ENCODE data around the gene DCC.

Gene DCC

DNA sequence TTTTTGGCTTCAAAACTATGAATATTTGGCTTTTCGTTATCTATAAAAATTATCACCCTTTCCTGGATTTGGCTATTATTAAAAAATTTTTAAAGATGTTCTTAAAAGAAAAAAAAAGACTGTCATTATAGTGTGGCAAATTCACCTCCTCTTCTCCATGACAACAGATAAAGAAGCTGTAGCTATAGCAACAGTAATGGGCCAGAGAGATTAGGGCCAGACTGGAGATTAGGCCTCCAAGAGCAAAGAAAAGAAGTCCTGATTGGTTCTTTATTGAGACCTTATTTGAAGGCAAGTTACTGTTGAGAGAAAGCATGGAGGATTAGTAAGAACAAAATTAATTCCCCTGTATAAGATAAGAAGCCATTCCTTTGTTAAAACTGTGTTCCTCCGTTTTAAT is 812.5 kb downstream of the DCC start:
- Histone ChIP-seq H3K4me3 (no peak overlapping the region), H3K9me3 (ENCODE audit: low read depth, low read length) (no peaks in the 10 kb centered on the region), H3K36me3 (ENCODE audit: insufficient read depth, low read length) (no peaks in the 10 kb centered on the region), H3K27ac (no peak overlapping the region), H3K9ac (ENCODE audit: insufficient read length) (no peak overlapping the region)
- TF ChIP-seq EZH2 (IDR thresholded peaks at IDR 0.05) (no peak), FOXP2 (optimal IDR thresholded peaks at IDR 0.05; ENCODE audit: control extremely low read depth, extremely low read length, insufficient read depth) (no peak), POLR2AphosphoS5 (IDR thresholded peaks at IDR 0.05; ENCODE audit: borderline replicate concordance, low read depth, low read length) (no peak)
- DNase-seq (ENCODE audit: low read depth, low spot score): no peak

DNA sequence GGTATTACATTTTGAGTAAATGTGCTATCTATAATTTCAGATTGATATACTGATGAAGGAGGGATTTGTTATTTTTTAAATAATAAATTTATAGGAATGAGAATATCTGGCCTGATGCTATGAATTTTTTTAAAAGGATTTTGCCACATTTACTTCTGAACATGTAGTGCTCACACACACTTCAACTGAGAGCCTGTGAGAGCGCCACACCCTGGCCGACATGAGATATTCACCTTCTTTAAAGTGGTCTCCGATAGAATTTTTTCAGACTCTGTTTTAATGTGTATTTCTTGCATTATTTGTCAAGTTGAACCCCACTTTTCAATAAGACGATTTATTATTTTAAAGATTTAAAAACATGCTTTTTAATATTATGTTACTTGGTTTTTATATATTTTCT is 813.3 kb downstream of the DCC start:
- Histone ChIP-seq H3K27ac (no peak overlapping the region), H3K9me3 (ENCODE audit: low read depth, low read length) (no peaks in the 10 kb centered on the region), H3K36me3 (ENCODE audit: insufficient read depth, low read length) (no peaks in the 10 kb centered on the region), H3K9ac (ENCODE audit: insufficient read length) (no peak overlapping the region), H3K4me3 (no peak overlapping the region)
- DNase-seq (ENCODE audit: low read depth, low spot score): no peak
- TF ChIP-seq POLR2AphosphoS5 (IDR thresholded peaks at IDR 0.05; ENCODE audit: borderline replicate concordance, low read depth, low read length) (no peak), EZH2 (IDR thresholded peaks at IDR 0.05) (no peak), FOXP2 (optimal IDR thresholded peaks at IDR 0.05; ENCODE audit: control extremely low read depth, extremely low read length, insufficient read depth) (no peak)

DNA sequence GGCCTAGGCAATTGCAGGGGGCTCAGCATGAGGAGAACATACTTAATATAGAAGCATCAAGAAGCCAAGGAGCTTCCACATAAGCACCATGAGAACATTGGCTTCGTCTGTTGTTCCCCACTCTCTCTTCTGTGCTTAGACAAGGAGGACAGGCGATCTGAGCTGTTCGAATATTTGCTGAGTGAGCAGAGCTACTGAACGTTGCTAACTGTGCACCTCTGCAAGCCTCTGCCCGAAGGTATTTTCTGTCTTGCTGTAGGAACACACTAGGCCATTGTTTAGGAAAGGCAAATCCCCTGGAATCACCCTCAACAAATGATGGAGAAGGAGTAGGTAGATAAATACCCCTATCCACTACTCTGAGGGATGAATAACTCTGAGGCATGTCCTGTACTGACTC is 813.8 kb downstream of the DCC start:
- H3K4me3 ChIP-seq: no peak overlapping the region
- no peak for TF ChIP-seq EZH2 (IDR thresholded peaks at IDR 0.05)
- TF ChIP-seq POLR2AphosphoS5 (IDR thresholded peaks at IDR 0.05; ENCODE audit: borderline replicate concordance, low read depth, low read length): no peak
- no peak for TF ChIP-seq FOXP2 (optimal IDR thresholded peaks at IDR 0.05; ENCODE audit: control extremely low read depth, extremely low read length, insufficient read depth)
- H3K36me3 ChIP-seq (ENCODE audit: insufficient read depth, low read length): no peaks in the 10 kb centered on the region
- no peak overlapping the region for H3K9ac ChIP-seq (ENCODE audit: insufficient read length)
- H3K9me3 ChIP-seq (ENCODE audit: low read depth, low read length): no peaks in the 10 kb centered on the region
- no peak overlapping the region for H3K27ac ChIP-seq
- no peak for DNase-seq (ENCODE audit: low read depth, low spot score)

DNA sequence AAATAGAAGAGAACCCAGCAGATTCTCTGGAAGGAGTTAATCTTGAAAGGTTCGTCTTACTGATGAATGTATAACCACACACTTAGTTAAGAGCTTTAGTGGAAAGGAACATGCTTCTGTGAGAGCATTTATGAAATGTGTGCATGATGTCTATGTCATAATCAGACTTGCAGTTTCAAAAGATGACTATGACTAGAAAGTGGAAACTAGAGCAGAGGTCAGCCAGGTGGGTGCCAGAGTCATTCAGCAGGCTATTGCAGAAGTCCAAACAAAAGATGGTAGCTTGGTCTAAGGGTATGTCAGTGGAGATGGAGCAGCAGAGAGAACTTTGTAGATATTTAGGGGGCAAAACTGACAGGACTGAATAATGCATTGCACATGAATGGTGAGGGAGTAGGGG is 825.8 kb downstream of the DCC start:
- no peak overlapping the region for H3K4me3 ChIP-seq
- H3K36me3 ChIP-seq (ENCODE audit: insufficient read depth, low read length): no peaks in the 10 kb centered on the region
- no peak overlapping the region for H3K27ac ChIP-seq
- DNase-seq (ENCODE audit: low read depth, low spot score): no peak
- H3K9me3 ChIP-seq (ENCODE audit: low read depth, low read length): no peaks in the 10 kb centered on the region
- no peak overlapping the region for H3K9ac ChIP-seq (ENCODE audit: insufficient read length)
- no peak for TF ChIP-seq FOXP2 (optimal IDR thresholded peaks at IDR 0.05; ENCODE audit: control extremely low read depth, extremely low read length, insufficient read depth)
- no peak for TF ChIP-seq EZH2 (IDR thresholded peaks at IDR 0.05)
- no peak for TF ChIP-seq POLR2AphosphoS5 (IDR thresholded peaks at IDR 0.05; ENCODE audit: borderline replicate concordance, low read depth, low read length)

DNA sequence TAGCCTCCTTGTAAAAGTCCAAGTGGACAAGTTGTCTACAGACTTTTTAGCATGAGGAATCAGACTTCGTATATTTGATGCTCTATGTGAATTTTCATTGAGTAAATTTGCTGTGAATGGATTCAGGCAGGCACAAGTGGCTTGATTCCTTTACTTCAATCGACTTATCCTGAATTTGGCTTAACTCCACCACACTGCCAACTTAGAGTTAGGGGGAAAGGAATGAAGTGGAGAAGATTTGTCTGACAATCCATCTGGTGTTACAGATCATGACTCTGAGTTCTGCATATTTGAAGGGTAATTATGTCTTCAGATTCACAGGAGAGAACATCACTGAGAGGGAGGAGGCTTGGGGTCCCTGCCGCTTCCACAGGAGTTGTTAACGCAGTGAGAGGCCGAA is 829.3 kb downstream of the DCC start:
- no peak for DNase-seq (ENCODE audit: low read depth, low spot score)
- H3K4me3 ChIP-seq: no peak overlapping the region
- no peak for TF ChIP-seq POLR2AphosphoS5 (IDR thresholded peaks at IDR 0.05; ENCODE audit: borderline replicate concordance, low read depth, low read length)

DNA sequence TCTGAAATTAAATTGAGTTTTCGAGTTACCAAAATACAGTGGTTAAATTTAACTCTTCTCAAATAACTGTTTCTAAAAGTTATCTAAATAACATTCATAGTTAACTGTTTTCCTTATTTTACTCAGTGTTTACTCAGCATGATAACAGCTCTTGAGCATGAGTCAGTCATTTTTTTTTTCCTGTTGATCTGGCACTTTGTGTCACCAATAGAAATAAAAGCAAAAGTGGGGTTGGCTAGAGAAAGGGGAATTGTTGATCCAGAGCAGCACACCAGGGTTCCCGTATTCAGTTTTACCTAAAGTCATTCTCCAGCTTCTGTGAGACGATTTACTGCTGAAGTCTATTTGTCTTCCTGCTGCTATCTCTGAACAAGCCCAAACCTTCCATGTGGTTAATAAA is 851.6 kb downstream of the DCC start:
- TF ChIP-seq FOXP2 (optimal IDR thresholded peaks at IDR 0.05; ENCODE audit: control extremely low read depth, extremely low read length, insufficient read depth) (no peak), POLR2AphosphoS5 (IDR thresholded peaks at IDR 0.05; ENCODE audit: borderline replicate concordance, low read depth, low read length) (no peak), EZH2 (IDR thresholded peaks at IDR 0.05) (no peak)
- H3K4me3 ChIP-seq: no peak overlapping the region
- no peak overlapping the region for H3K27ac ChIP-seq
- no peak overlapping the region for H3K9ac ChIP-seq (ENCODE audit: insufficient read length)
- no peaks in the 10 kb centered on the region for H3K36me3 ChIP-seq (ENCODE audit: insufficient read depth, low read length)
- no peaks in the 10 kb centered on the region for H3K9me3 ChIP-seq (ENCODE audit: low read depth, low read length)
- no peak for DNase-seq (ENCODE audit: low read depth, low spot score)

More for the DNA sequence above, 829.3 kb downstream of the DCC start:
- H3K27ac ChIP-seq: no peak overlapping the region
- no peaks in the 10 kb centered on the region for H3K36me3 ChIP-seq (ENCODE audit: insufficient read depth, low read length)
- H3K9ac ChIP-seq (ENCODE audit: insufficient read length): no peak overlapping the region
- no peaks in the 10 kb centered on the region for H3K9me3 ChIP-seq (ENCODE audit: low read depth, low read length)

DNA sequence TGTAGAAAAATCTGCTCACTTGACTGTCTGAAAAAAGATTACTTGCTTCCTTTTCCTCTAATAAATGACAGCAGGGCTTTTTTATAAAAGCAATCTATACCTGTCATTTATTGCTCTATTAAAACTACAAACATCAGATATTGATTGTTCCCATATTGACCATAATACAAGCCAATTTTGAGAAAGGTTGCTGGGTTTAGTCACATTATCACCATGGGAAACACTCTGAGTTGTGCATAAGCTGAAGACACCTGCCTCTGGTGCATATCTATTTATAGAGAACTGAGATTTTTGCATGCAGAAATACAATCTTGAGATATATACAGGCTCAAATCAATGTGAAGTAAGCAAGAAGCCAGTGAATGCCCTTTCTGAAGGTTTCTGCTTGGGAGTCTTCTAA is 853.9 kb downstream of the DCC start:
- Histone ChIP-seq H3K9me3 (ENCODE audit: low read depth, low read length) (no peaks in the 10 kb centered on the region), H3K36me3 (ENCODE audit: insufficient read depth, low read length) (no peaks in the 10 kb centered on the region), H3K4me3 (no peak overlapping the region), H3K27ac (no peak overlapping the region), H3K9ac (ENCODE audit: insufficient read length) (no peak overlapping the region)
- no peak for DNase-seq (ENCODE audit: low read depth, low spot score)
- no peak for TF ChIP-seq POLR2AphosphoS5 (IDR thresholded peaks at IDR 0.05; ENCODE audit: borderline replicate concordance, low read depth, low read length)
- TF ChIP-seq EZH2 (IDR thresholded peaks at IDR 0.05): no peak
- no peak for TF ChIP-seq FOXP2 (optimal IDR thresholded peaks at IDR 0.05; ENCODE audit: control extremely low read depth, extremely low read length, insufficient read depth)

DNA sequence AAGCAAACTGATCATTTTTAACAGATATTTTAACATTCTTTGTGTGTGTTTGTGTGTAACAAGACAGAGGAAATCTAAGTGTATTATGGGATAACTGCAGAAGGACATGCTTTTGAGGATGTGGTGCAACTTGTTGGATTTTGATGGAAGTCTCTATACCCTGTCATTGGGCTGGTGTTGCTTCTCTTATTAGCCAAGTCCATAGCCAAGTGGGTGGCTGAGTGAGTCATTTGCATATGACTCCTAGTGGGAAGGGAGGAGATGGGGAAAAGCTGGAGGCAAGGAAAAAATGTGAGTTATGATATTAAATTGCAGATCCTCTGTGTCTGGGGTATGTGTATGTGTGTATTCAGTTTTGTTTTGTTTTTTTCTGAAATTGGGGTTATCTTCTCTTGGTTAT is 879.9 kb downstream of the DCC start:
- DNase-seq (ENCODE audit: low read depth, low spot score): no peak
- TF ChIP-seq FOXP2 (optimal IDR thresholded peaks at IDR 0.05; ENCODE audit: control extremely low read depth, extremely low read length, insufficient read depth) (no peak), POLR2AphosphoS5 (IDR thresholded peaks at IDR 0.05; ENCODE audit: borderline replicate concordance, low read depth, low read length) (no peak), EZH2 (IDR thresholded peaks at IDR 0.05) (no peak)
- Histone ChIP-seq H3K27ac (no peak overlapping the region), H3K36me3 (ENCODE audit: insufficient read depth, low read length) (no peaks in the 10 kb centered on the region), H3K4me3 (no peak overlapping the region), H3K9ac (ENCODE audit: insufficient read length) (no peak overlapping the region), H3K9me3 (ENCODE audit: low read depth, low read length) (no peaks in the 10 kb centered on the region)

DNA sequence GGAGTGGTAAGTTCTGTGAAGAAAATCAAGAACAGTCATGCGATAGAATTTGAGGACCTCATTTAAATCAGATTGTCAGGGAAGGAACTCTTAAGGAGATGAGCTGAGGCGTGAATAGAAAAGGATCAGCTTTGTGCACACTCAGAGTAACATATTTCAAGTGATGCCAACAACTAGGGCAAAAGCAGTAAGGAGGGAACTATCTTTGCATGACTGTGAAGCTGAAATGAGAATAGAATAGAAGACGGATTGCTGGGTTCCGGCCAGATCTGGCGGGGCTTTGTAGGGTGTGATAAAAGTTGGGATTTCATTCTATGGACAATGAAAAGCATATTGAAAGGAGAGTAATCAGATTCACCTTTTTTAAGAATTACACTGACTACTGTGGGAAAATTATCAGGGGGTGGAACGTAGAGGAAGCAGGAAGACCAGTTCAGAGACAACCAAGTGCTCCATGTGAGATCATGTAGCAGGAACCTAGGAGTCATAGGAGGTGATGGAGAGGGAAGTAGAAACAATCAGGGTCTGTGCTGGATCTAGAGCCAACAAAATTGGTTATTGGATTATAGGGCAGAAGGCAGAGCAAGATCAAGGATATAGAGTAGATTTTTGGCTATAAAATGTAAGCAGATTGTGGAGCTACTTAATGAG is 884.3 kb downstream of the DCC start:
- Histone ChIP-seq H3K36me3 (ENCODE audit: insufficient read depth, low read length) (no peaks in the 10 kb centered on the region), H3K9me3 (ENCODE audit: low read depth, low read length) (no peaks in the 10 kb centered on the region), H3K9ac (ENCODE audit: insufficient read length) (no peak overlapping the region), H3K4me3 (no peak overlapping the region), H3K27ac (no peak overlapping the region)
- DNase-seq (ENCODE audit: low read depth, low spot score): no peak
- TF ChIP-seq FOXP2 (optimal IDR thresholded peaks at IDR 0.05; ENCODE audit: control extremely low read depth, extremely low read length, insufficient read depth) (no peak), POLR2AphosphoS5 (IDR thresholded peaks at IDR 0.05; ENCODE audit: borderline replicate concordance, low read depth, low read length) (no peak), EZH2 (IDR thresholded peaks at IDR 0.05) (no peak)

Data from SK-N-MC (cell line).